GM12878 (cell line): ENCODE measurements around the gene POLA1. TPM values are rescaled to one million over a fixed set of nuclear protein-coding genes. Genes with fewer than 3 reads are reported as not detected.

Experiments
- ATAC-seq: fragments of 200-7000 bp; cut with Tn5 transposase; 3 replicates; pipeline ENCODE4 v1.9.1; 2020; ENCODE audit warnings: mild to moderate bottlenecking, moderate library complexity
- Bru-seq: library from RNA; stranded (reverse); fragments of 400-500 nt; gene quantifications from one replicate; lab custom pipeline; 2021; lab: Mats Ljungman, UMichigan
- BruChase-seq, 2 experiments: library from RNA; stranded (reverse); fragments of 400-500 nt; gene quantifications; one replicate each; lab custom pipeline; 2021; lab: Mats Ljungman, UMichigan
- BruUV-seq: library from RNA; stranded (reverse); fragments of 400-500 nt; replicated peaks from 2 replicates; lab custom pipeline; 2021; lab: Mats Ljungman, UMichigan
- CTCF ChIA-PET: fragments of 300-600 bp; sonication (Branson Sonifier 250); formaldehyde crosslinking; extraction: SDS; loops from one replicate; lab custom pipeline; 2021; ENCODE audit warnings: inconsistent platforms; lab: Yijun Ruan, JAX
- POLR2A ChIA-PET: fragments of 350-600 bp; formaldehyde crosslinking; extraction: SDS; loops from one replicate; lab custom pipeline; 2021; ENCODE audit warnings: inconsistent platforms; lab: Charles Lee
- RAD21 ChIA-PET: fragments of 300-600 bp; sonication (Branson Sonifier 250); formaldehyde crosslinking; loops from one replicate; lab custom pipeline; 2023; ENCODE audit warnings: antibody characterized with exemption; ENCODE audit not compliant: unreplicated experiment; lab: Charles Lee
- SMC1A ChIA-PET: fragments of 300-600 bp; sonication (Branson Sonifier 250); formaldehyde crosslinking; loops from one replicate; lab custom pipeline; 2023; ENCODE audit not compliant: unreplicated experiment, uncharacterized antibody; lab: Charles Lee
- DNase-seq: peaks from one replicate; pipeline ENCODE4 v3.0.0-alpha.2; 2011; ENCODE audit warnings: low read depth, low spot score
- FAIRE-seq: peaks from 3 replicates; lab custom pipeline; 2011; peaks lifted over from hg19 to GRCh38; lab: Jason Lieb, UNC
- H2AFZ ChIP-seq: 2 replicates; pipeline ENCODE4 v1.6.0; 2011; ENCODE audit warnings: low read depth, low read length, control low read depth; ENCODE audit not compliant: control insufficient read depth
- H3K27ac ChIP-seq: 2 replicates; pipeline ENCODE4 v1.5.1; 2011; ENCODE audit warnings: control low read depth; ENCODE audit not compliant: control insufficient read depth, insufficient read depth
- H3K27me3 ChIP-seq, 2 experiments: replicated peaks in 1 of 2; 2 replicates each; pipeline versions ENCODE4 v1.6.0 to v1.6.1; 2011; ENCODE audit warnings: low read length in 1 of 2; ENCODE audit not compliant: control insufficient read depth in 2 of 2, insufficient read depth in 2 of 2
- H3K36me3 ChIP-seq, 2 experiments: 2 replicates each; pipeline ENCODE4 v1.5.1; 2011; ENCODE audit warnings: low read length in 1 of 2; ENCODE audit not compliant: control insufficient read depth in 2 of 2, insufficient read depth in 2 of 2
- H3K4me1 ChIP-seq: 2 replicates; pipeline ENCODE4 v1.6.1; 2011; ENCODE audit warnings: mild to moderate bottlenecking, low read length, moderate library complexity, mixed read lengths; ENCODE audit not compliant: control insufficient read depth, insufficient read depth
- H3K4me2 ChIP-seq: 2 replicates; pipeline ENCODE4 v1.6.0; 2011; ENCODE audit warnings: control low read depth; ENCODE audit not compliant: control insufficient read depth, insufficient read depth
- H3K4me3 ChIP-seq: fragments of 200-600 bp; sonication (generic); 2 replicates; pipeline ENCODE4 v1.5.1; 2016
- H3K79me2 ChIP-seq: 2 replicates; pipeline ENCODE4 v1.6.0; 2011; ENCODE audit warnings: low read length; ENCODE audit not compliant: control insufficient read depth, insufficient read depth
- H3K9ac ChIP-seq: 2 replicates; pipeline ENCODE4 v1.8.0; 2011; ENCODE audit warnings: low read length, control low read depth, mixed read lengths; ENCODE audit not compliant: control insufficient read depth, insufficient read depth
- H3K9me3 ChIP-seq: replicated peaks from 3 replicates; pipeline ENCODE4 v1.5.1; 2011; ENCODE audit warnings: mild to moderate bottlenecking, low read length; ENCODE audit not compliant: control insufficient read depth, insufficient read depth
- H4K20me1 ChIP-seq: 2 replicates; pipeline ENCODE4 v1.6.0; 2011; ENCODE audit not compliant: control insufficient read depth, insufficient read depth
- ASH2L ChIP-seq: fragments of 300-600, 200-600 bp; sonication (generic); IDR thresholded peaks from 2 replicates; pipeline ENCODE4 v1.6.1; 2017; ENCODE audit warnings: low read depth, mild to moderate bottlenecking, borderline replicate concordance
- BHLHE40 ChIP-seq, 2 experiments: fragments of 450-650 bp in 1 of 2; IDR thresholded peaks; 2 replicates each; pipeline ENCODE4 v1.6.1; 2011 to 2017; ENCODE audit warnings: low read depth in 2 of 2, borderline replicate concordance in 1 of 2, improper control_type of control experiment in 1 of 2, low read length in 1 of 2, mild to moderate bottlenecking in 1 of 2
- EGR1 ChIP-seq, 2 experiments: IDR thresholded peaks; 1 replicate in 1 of 2; 2 replicates in 1 of 2; pipeline ENCODE4 v1.6.1; 2011 to 2012; ENCODE audit warnings: low read depth in 2 of 2, low read length in 2 of 2, borderline replicate concordance in 1 of 2, mild to moderate bottlenecking in 1 of 2, moderate library complexity in 1 of 2
- PAX5 ChIP-seq: IDR thresholded peaks from 2 replicates; pipeline ENCODE4 v1.6.1; 2011; ENCODE audit warnings: low read depth, low read length, borderline replicate concordance
- RAD21 ChIP-seq: IDR thresholded peaks from 2 replicates; pipeline ENCODE4 v1.6.1; 2011; ENCODE audit warnings: mild to moderate bottlenecking, low read depth, low read length, moderate library complexity; ENCODE audit not compliant: insufficient read depth
- RAD51 ChIP-seq: fragments of 450-650 bp; IDR thresholded peaks from 2 replicates; pipeline ENCODE4 v1.6.1; 2016; ENCODE audit warnings: moderate library complexity, mild to moderate bottlenecking, inconsistent platforms
- RFX5 ChIP-seq: IDR thresholded peaks from 2 replicates; pipeline ENCODE4 v1.6.1; 2011; ENCODE audit warnings: low read depth, low read length, improper control_type of control experiment
- SIN3A ChIP-seq: IDR thresholded peaks from 2 replicates; pipeline ENCODE4 v1.6.1; 2012; ENCODE audit warnings: low read depth, low read length, improper control_type of control experiment
- SIX5 ChIP-seq: IDR thresholded peaks from 2 replicates; pipeline ENCODE4 v1.6.1; 2011; ENCODE audit warnings: mild to moderate bottlenecking, low read depth, low read length, moderate library complexity; ENCODE audit not compliant: severe bottlenecking
- SPI1 ChIP-seq: IDR thresholded peaks from 2 replicates; pipeline ENCODE4 v1.6.1; 2011; ENCODE audit warnings: low read depth, mild to moderate bottlenecking, low read length, moderate library complexity, borderline replicate concordance; ENCODE audit not compliant: insufficient read depth
- TARDBP ChIP-seq: IDR thresholded peaks from 2 replicates; pipeline ENCODE4 v1.6.1; 2016; ENCODE audit warnings: borderline replicate concordance
- WGBS: methylation state at CpG from one replicate; pipeline ENCODE4 v1.1.6; 2016; ENCODE audit warnings: low lambda C conversion rate; ENCODE audit not compliant: insufficient replicate concordance, insufficient coverage; ENCODE audit errors: missing lambda C conversion rate; 5-methylcytosine and 5-hydroxymethylcytosine counted together
- in situ Hi-C: fragments of 300-500 bp; cut with MboI; formaldehyde crosslinking; loops from 9 replicates; pipeline ENCODE4 v1.14.3; 2018; ENCODE audit warnings: mixed read lengths
- intact Hi-C: fragments of 100-400 bp; cut with micrococcal nuclease; formaldehyde crosslinking; loops from one replicate; pipeline ENCODE4 v1.14.2; 2022; ENCODE audit not compliant: unreplicated experiment
- long read RNA-seq, 2 experiments: library from polyadenylated mRNA; unstranded; transcript quantifications; one replicate each; pipeline ENCODE4 v2.0.0, GENCODE V29; 2019 to 2020
- polyA minus RNA-seq, 3 experiments: library from RNA; depleted of rRNA, polyadenylated mRNA; stranded (reverse); fragments of >200 nt; gene quantifications; 2 replicates each; pipeline ENCODE4 v1.2.3, GENCODE V29; 2011
- polyA plus RNA-seq, 11 experiments: library from polyadenylated mRNA; depleted of rRNA in 4 of 11; unstranded in 6 of 11; stranded (reverse) in 5 of 11; fragments of >200 nt; fragmentation: Nextera tagmentation in 4 of 11; fragmentation: Illumina TruSeq in 1 of 11; extraction: Ambion mirVana in 4 of 11; extraction: Trizol in 1 of 11; gene quantifications; 1 replicate in 1 of 11; 2 replicates in 10 of 11; pipeline versions ENCODE4 v1.2.1 to v1.2.3, GENCODE V29; 2011 to 2016; ENCODE audit warnings: inconsistent platforms in 2 of 11, missing spikeins in 2 of 11, low read depth in 1 of 11
- total RNA-seq, 4 experiments: library from RNA; depleted of rRNA in 3 of 4; stranded (reverse); fragments of >200 nt in 3 of 4; fragmentation: Illumina TruSeq in 1 of 4; extraction: Trizol in 1 of 4; gene quantifications; 2 replicates each; pipeline versions ENCODE4 v1.2.1 to v1.2.3, GENCODE V29; 2013 to 2021
- TF ChIP-seq, protein P1 (sequence below): fragments of 450-650 bp; IDR thresholded peaks from 2 replicates; pipeline ENCODE4 v1.6.1; 2014; ENCODE audit warnings: mild to moderate bottlenecking

POLA1 gene, protein sequence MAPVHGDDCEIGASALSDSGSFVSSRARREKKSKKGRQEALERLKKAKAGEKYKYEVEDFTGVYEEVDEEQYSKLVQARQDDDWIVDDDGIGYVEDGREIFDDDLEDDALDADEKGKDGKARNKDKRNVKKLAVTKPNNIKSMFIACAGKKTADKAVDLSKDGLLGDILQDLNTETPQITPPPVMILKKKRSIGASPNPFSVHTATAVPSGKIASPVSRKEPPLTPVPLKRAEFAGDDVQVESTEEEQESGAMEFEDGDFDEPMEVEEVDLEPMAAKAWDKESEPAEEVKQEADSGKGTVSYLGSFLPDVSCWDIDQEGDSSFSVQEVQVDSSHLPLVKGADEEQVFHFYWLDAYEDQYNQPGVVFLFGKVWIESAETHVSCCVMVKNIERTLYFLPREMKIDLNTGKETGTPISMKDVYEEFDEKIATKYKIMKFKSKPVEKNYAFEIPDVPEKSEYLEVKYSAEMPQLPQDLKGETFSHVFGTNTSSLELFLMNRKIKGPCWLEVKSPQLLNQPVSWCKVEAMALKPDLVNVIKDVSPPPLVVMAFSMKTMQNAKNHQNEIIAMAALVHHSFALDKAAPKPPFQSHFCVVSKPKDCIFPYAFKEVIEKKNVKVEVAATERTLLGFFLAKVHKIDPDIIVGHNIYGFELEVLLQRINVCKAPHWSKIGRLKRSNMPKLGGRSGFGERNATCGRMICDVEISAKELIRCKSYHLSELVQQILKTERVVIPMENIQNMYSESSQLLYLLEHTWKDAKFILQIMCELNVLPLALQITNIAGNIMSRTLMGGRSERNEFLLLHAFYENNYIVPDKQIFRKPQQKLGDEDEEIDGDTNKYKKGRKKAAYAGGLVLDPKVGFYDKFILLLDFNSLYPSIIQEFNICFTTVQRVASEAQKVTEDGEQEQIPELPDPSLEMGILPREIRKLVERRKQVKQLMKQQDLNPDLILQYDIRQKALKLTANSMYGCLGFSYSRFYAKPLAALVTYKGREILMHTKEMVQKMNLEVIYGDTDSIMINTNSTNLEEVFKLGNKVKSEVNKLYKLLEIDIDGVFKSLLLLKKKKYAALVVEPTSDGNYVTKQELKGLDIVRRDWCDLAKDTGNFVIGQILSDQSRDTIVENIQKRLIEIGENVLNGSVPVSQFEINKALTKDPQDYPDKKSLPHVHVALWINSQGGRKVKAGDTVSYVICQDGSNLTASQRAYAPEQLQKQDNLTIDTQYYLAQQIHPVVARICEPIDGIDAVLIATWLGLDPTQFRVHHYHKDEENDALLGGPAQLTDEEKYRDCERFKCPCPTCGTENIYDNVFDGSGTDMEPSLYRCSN (N-terminal part only)
- total RNA-seq (2013; cell fraction: nucleolus; rRNA removed): 91.2 and 92.3 TPM in 2 replicates
- total RNA-seq (2014; rRNA removed) (25.3 and 29.5 TPM in 2 replicates), total RNA-seq (2014; rRNA removed; fragmentation: Illumina TruSeq; extraction: Trizol) (34.7 and 36.8 TPM in 2 replicates), total RNA-seq (2021) (24.9 and 25.4 TPM in 2 replicates), polyA plus RNA-seq (2011; rRNA removed) (10.3 and 12.0 TPM in 2 replicates), polyA plus RNA-seq (2014; fragmentation: Illumina TruSeq; extraction: Trizol) (26.3 and 29.7 TPM in 2 replicates), polyA plus RNA-seq (2014; fragmentation: Nextera tagmentation; extraction: Ambion mirVana) (1 to 10 TPM; 6.5 to 7.0 TPM), polyA plus RNA-seq (2014; rRNA removed) (12.6 and 15.2 TPM in 2 replicates), polyA plus RNA-seq (2016; fragmentation: Nextera tagmentation; extraction: Ambion mirVana) (10 to 100 TPM; 24.2 to 26.5 TPM), polyA minus RNA-seq (2011; rRNA and poly(A)+ RNA removed) (43.7 and 44.3 TPM in 2 replicates), Bru-seq, nascent RNA (percentile 66 among the genes with signal in this experiment), BruChase-seq, experiment 1, labeled RNA remaining after a 6-hour chase (percentile 72 among the genes with signal in this experiment), BruChase-seq, experiment 2, labeled RNA remaining after a 2-hour chase (percentile 77 among the genes with signal in this experiment)
- polyA plus RNA-seq (2011; ENCODE audit: low read depth): 11.1 TPM
- polyA plus RNA-seq (2011; cell fraction: cytosol; rRNA removed): 11.5 and 12.0 TPM in 2 replicates
- polyA plus RNA-seq (2011; cell fraction: nucleus; rRNA removed): 13.2 and 16.0 TPM in 2 replicates
- polyA plus RNA-seq (2012): 9.8 and 10.9 TPM in 2 replicates
- polyA minus RNA-seq (2011; cell fraction: cytosol; rRNA and poly(A)+ RNA removed): 12.5 and 14.2 TPM in 2 replicates
- polyA minus RNA-seq (2011; cell fraction: nucleus; rRNA and poly(A)+ RNA removed): 26.1 and 37.2 TPM in 2 replicates
- long read RNA-seq, experiment 1, partial matches to known transcripts: 10 of 11 reads
- long read RNA-seq, experiment 1, other reads (novel, unspliced or antisense): 1 of 11 reads
- long read RNA-seq, experiment 2, partial matches to known transcripts: 103 of 109 reads
- long read RNA-seq, experiment 2, other reads (novel, unspliced or antisense): 6 of 109 reads

DNA sequence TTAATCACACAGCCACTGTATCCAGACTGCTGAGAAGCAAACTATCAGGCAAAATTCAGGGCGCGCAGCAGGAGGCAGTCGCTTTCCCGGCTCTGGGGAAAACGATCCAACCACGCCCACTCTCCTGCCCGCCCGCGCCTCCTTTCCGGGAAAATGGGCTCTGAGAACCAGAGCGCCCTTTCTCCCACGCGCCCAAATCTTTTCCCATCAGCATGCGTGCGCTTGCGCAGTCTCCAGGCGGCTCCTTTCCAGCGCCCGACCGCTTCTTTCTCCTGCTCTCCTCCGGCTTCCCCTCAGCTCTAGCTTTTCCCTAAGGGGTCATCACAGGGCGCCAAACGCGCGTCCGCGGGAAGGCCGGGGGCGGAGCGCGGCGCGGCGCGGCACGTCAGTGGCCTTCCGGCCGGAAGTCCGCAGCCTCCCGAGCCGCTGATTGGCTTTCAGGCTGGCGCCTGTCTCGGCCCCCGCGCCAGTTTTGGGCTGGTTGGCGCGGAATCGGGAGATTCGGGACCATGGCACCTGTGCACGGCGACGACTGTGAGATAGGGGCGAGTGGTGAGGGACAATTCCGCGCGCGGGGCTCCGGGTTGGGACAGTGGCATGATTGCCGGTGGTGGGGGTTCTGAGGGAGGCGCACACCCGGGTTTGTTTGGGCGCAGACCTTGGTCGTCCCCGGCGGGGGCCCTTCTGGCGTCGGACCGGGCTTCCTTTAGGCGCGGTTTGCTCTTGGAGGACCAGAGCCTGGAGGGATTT lies at the start of gene POLA1:
Gene POLA1 (plus strand): TSS at position 466 of the 750 bp plus-strand sequence. CDS start 44 bp downstream, at position 510.
- Histone ChIP-seq H3K4me3 (peak within 1 kb of the TSS; percentile 75), H3K4me2 (peak within 1 kb of the TSS; percentile 54), H3K79me2 (peaks cover 44% of the 10 kb centered on the region), H3K9me3 (no peaks in the 10 kb centered on the region), H3K4me1 (no peaks in the 10 kb centered on the region), H3K9ac (peak within 1 kb of the TSS; percentile 81), H4K20me1 (no peaks in the 10 kb centered on the region), H2AFZ (peak within 1 kb of the TSS; percentile 76), H3K27ac (peak within 1 kb of the TSS; percentile 62), H3K36me3 (no peaks in the 10 kb centered on the region), H3K27me3 (no peaks in the 10 kb centered on the region)
- ChIA-PET POLR2A (no interaction called here), SMC1A (no interaction called here), CTCF (no interaction called here), RAD21 (no interaction called here)
- ATAC-seq: peak; percentile 93
- 40% methylated on average over 70 of the region's 70 CpGs for WGBS
- DNase-seq: peak; percentile 55
- intact Hi-C loops (no loop called here), in situ Hi-C loops (no loop called here)
- BruUV-seq: no TSS peak
- FAIRE-seq: peak; percentile 68
- TF ChIP-seq RAD21 (no peak), SIN3A (peak; percentile 63), SPI1 (no peak), EGR1 (IDR thresholded peaks at IDR 0.05; ENCODE audit: borderline replicate concordance in 1 of 2, low read depth in 2 of 2, low read length in 2 of 2) (peak in 1 of 2 experiments; percentile 74; a peak in 2 of 3 replicates), BHLHE40 (IDR thresholded peaks at IDR 0.05; ENCODE audit: borderline replicate concordance in 1 of 2, low read depth in 2 of 2, low read length in 1 of 2) (peak in 1 of 2 experiments; percentile 46; a peak in 2 of 4 replicates), RAD51 (no peak), RFX5 (no peak), PAX5 (no peak), TARDBP (0 out of 2 replicates have a peak, but pooled peaks have one; percentile 51), ASH2L (no peak), SIX5 (peak; percentile 23)
- TF ChIP-seq, protein P1, sequence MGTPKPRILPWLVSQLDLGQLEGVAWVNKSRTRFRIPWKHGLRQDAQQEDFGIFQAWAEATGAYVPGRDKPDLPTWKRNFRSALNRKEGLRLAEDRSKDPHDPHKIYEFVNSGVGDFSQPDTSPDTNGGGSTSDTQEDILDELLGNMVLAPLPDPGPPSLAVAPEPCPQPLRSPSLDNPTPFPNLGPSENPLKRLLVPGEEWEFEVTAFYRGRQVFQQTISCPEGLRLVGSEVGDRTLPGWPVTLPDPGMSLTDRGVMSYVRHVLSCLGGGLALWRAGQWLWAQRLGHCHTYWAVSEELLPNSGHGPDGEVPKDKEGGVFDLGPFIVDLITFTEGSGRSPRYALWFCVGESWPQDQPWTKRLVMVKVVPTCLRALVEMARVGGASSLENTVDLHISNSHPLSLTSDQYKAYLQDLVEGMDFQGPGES: no peak
